PC-9 (cell line): ENCODE results near the gene TAOK1.

Experiments
- CTCF ChIP-seq: fragments of 200-600 bp; sonication (generic); conservative IDR thresholded peaks from 2 replicates; pipeline ENCODE4 v1.6.1; 2017; ENCODE audit warnings: mixed run types, antibody characterized with exemption, mild to moderate bottlenecking, moderate library complexity
- EZH2 ChIP-seq: fragments of 200-600 bp; sonication (generic); IDR thresholded peaks from 2 replicates; pipeline ENCODE4 v1.8.0; 2017; ENCODE audit warnings: antibody characterized with exemption, low read depth

- no peak; the same call in 1 of the 2 replicates for TF ChIP-seq CTCF
- TF ChIP-seq EZH2 = no peak
Observed at GRCh38 chr17:29565643-29566472, 175.7 kb downstream of the TAOK1 start.
